HepG2 (cell line): ENCODE measurements around the gene SLC24A4. TPM values are rescaled to one million over a fixed set of nuclear protein-coding genes. Genes with fewer than 3 reads are reported as not detected.

ENCODE experiments used
- ATAC-seq: fragments of 200-7000 bp; cut with Tn5 transposase; 3 replicates; pipeline ENCODE4 v1.9.1; 2020; ENCODE audit warnings: mild to moderate bottlenecking, moderate library complexity
- BruUV-seq: library from RNA; stranded (reverse); fragments of 400-500 nt; replicated peaks from 2 replicates; lab custom pipeline; 2021; lab: Mats Ljungman, UMichigan
- CTCF ChIA-PET: fragments of 300-600 bp; formaldehyde crosslinking; extraction: SDS; loops from one replicate; lab custom pipeline; 2021; ENCODE audit warnings: low total read pairs, inconsistent platforms, low intra/inter-chr PET ratio; lab: Yijun Ruan, JAX
- POLR2A ChIA-PET: fragments of 350-600 bp; sonication (Branson Sonifier 250); formaldehyde crosslinking; loops from one replicate; lab custom pipeline; 2020; ENCODE audit warnings: antibody characterized with exemption, inconsistent platforms; lab: Yijun Ruan, JAX
- DNase-seq: peaks from one replicate; pipeline ENCODE4 v3.0.0-alpha.2; 2015; ENCODE audit warnings: low spot score
- FAIRE-seq: peaks from 3 replicates; lab custom pipeline; 2011; peaks lifted over from hg19 to GRCh38; lab: Jason Lieb, UNC
- H2AFZ ChIP-seq: one replicate; pipeline ENCODE4 v1.6.1; 2011; ENCODE audit warnings: low read length, inconsistent platforms
- H3K27ac ChIP-seq: fragments of 300-600 bp; 3 replicates; pipeline ENCODE4 v1.8.0; 2011; ENCODE audit warnings: mixed run types, mild to moderate bottlenecking, mixed read lengths, low read length, inconsistent platforms; ENCODE audit not compliant: insufficient read depth; ENCODE audit errors: extremely low read length
- H3K27me3 ChIP-seq, 2 experiments: fragments of 200-600 bp in 1 of 2; 2 replicates in 1 of 2; 3 replicates in 1 of 2; pipeline versions ENCODE4 v1.6.0 to v1.8.0; 2011; ENCODE audit warnings: low read length in 2 of 2, mild to moderate bottlenecking in 2 of 2, moderate library complexity in 2 of 2, inconsistent platforms in 1 of 2; ENCODE audit not compliant: insufficient read depth in 2 of 2, control insufficient read depth in 1 of 2
- H3K36me3 ChIP-seq, 2 experiments: fragments of 200-600 bp in 1 of 2; replicated peaks in 1 of 2; 2 replicates in 1 of 2; 3 replicates in 1 of 2; pipeline versions ENCODE4 v1.5.1 to v1.8.0; 2011; ENCODE audit warnings: low read length in 2 of 2, inconsistent platforms in 1 of 2; ENCODE audit not compliant: insufficient read depth in 2 of 2, control insufficient read depth in 1 of 2
- H3K4me1 ChIP-seq: 2 replicates; pipeline ENCODE4 v1.5.1; 2012; ENCODE audit warnings: low read length, inconsistent platforms; ENCODE audit not compliant: insufficient read depth
- H3K4me2 ChIP-seq: 2 replicates; pipeline ENCODE4 v1.6.0; 2011; ENCODE audit warnings: low read depth, low read length, inconsistent platforms
- H3K4me3 ChIP-seq, 3 experiments: fragments of 200-600 bp in 1 of 3; sonication (generic), shearing (Covaris generic) in 1 of 3; replicated peaks in 1 of 3; 2 replicates each; pipeline ENCODE4 v1.5.1; 2011 to 2016; ENCODE audit warnings: low read length in 3 of 3, inconsistent platforms in 2 of 3, low read depth in 2 of 3, mild to moderate bottlenecking in 2 of 3, control low read depth in 1 of 3, mixed read lengths in 1 of 3; ENCODE audit not compliant: insufficient read depth in 1 of 3
- H3K79me2 ChIP-seq: one replicate; pipeline ENCODE4 v1.6.1; 2011; ENCODE audit warnings: low read length, inconsistent platforms; ENCODE audit not compliant: insufficient read depth
- H3K9ac ChIP-seq: 2 replicates; pipeline ENCODE4 v1.6.0; 2011; ENCODE audit warnings: mild to moderate bottlenecking, low read depth, low read length, inconsistent platforms; ENCODE audit not compliant: insufficient read depth
- H3K9me3 ChIP-seq: 2 replicates; pipeline ENCODE4 v1.5.1; 2012; ENCODE audit warnings: mild to moderate bottlenecking, low read length
- H4K20me1 ChIP-seq: 2 replicates; pipeline ENCODE4 v1.6.0; 2011; ENCODE audit warnings: inconsistent platforms, mild to moderate bottlenecking, low read length, moderate library complexity; ENCODE audit not compliant: insufficient read depth
- CHCHD3 ChIP-seq: sonication (generic); formaldehyde crosslinking; IDR thresholded peaks from 2 replicates; pipeline ENCODE4 v1.8.0; 2022; ENCODE audit warnings: mild to moderate bottlenecking, missing genetic modification reagents, moderate library complexity
- CTCF ChIP-seq: sonication (generic); formaldehyde crosslinking; IDR thresholded peaks from 2 replicates; pipeline ENCODE4 v1.5.0; 2020; ENCODE audit warnings: mild to moderate bottlenecking, missing genetic modification reagents, moderate library complexity
- MXD3 ChIP-seq: IDR thresholded peaks from 2 replicates; pipeline ENCODE4 v1.6.1; 2016; ENCODE audit warnings: mild to moderate bottlenecking, missing biosample characterization, missing genetic modification reagents
- MYPOP ChIP-seq: sonication (generic); formaldehyde crosslinking; IDR thresholded peaks from 2 replicates; pipeline ENCODE4 v1.8.1; 2023; ENCODE audit warnings: mild to moderate bottlenecking, moderate library complexity, missing genetic modification reagents
- NFRKB ChIP-seq: fragments of 450-650 bp; IDR thresholded peaks from 2 replicates; pipeline ENCODE4 v1.6.1; 2017
- RBM39 ChIP-seq: fragments of 200-400 bp; formaldehyde crosslinking; IDR thresholded peaks from one replicate; pipeline ENCODE4 v1.6.1; 2018; ENCODE audit warnings: antibody characterized with exemption, mild to moderate bottlenecking, low read depth, low read length; ENCODE audit not compliant: poor library complexity, severe bottlenecking
- SMAD1 ChIP-seq: sonication (generic); formaldehyde crosslinking; IDR thresholded peaks from 2 replicates; pipeline ENCODE4 v1.4.0; 2020; ENCODE audit warnings: missing genetic modification reagents, low read depth, mild to moderate bottlenecking, borderline replicate concordance
- ZBTB39 ChIP-seq: sonication (generic); formaldehyde crosslinking; IDR thresholded peaks from 2 replicates; pipeline ENCODE4 v1.5.0; 2020; ENCODE audit warnings: missing genetic modification reagents
- ZNF253 ChIP-seq: sonication (generic); formaldehyde crosslinking; IDR thresholded peaks from 2 replicates; pipeline ENCODE4 v1.8.0; 2022; ENCODE audit warnings: mild to moderate bottlenecking, missing genetic modification reagents, borderline replicate concordance
- ZNF891 ChIP-seq: sonication (generic); formaldehyde crosslinking; IDR thresholded peaks from 2 replicates; pipeline ENCODE4 v1.5.0; 2020; ENCODE audit warnings: mild to moderate bottlenecking, missing genetic modification reagents
- WGBS: methylation state at CpG from one replicate; pipeline ENCODE4 v1.1.6; 2017; ENCODE audit warnings: low lambda C conversion rate; 5-methylcytosine and 5-hydroxymethylcytosine counted together
- in situ Hi-C: cut with HindIII; loops from 2 replicates; pipeline ENCODE4 v1.10.0; 2017; ENCODE audit warnings: low pct_unique_long_range_greater_than_20kb; ENCODE audit not compliant: extremely low pct_ligation_motif_present
- intact Hi-C: fragments of 100-400 bp; cut with micrococcal nuclease; formaldehyde crosslinking; loops from one replicate; pipeline ENCODE4 v1.10.0; 2022; ENCODE audit not compliant: unreplicated experiment
- polyA plus RNA-seq, 8 experiments: library from polyadenylated mRNA; depleted of rRNA in 3 of 8; stranded (reverse) in 7 of 8; unstranded in 1 of 8; fragments of >200 nt; fragmentation: Illumina TruSeq in 4 of 8; extraction: Trizol in 4 of 8; gene quantifications; 2 replicates each; pipeline versions ENCODE4 v1.2.1 to v1.2.3, GENCODE V29; 2011 to 2016; ENCODE audit warnings: low read depth in 4 of 8, missing spikeins in 1 of 8, mixed read lengths in 1 of 8; ENCODE audit not compliant: insufficient read depth in 1 of 8
- total RNA-seq, 5 experiments: library from RNA; depleted of rRNA; stranded (reverse); fragments of >200 nt; fragmentation: Illumina TruSeq; extraction: Trizol; gene quantifications; 2 replicates each; pipeline ENCODE4 v1.2.3, GENCODE V29; 2016; ENCODE audit warnings: low read depth in 1 of 5

SLC24A4 gene
- total and polyA plus RNA-seq, 2 of the 13 experiments (the other 11 are each of a cell fraction or from before 2014, with no cell fraction given) = not detected

- no peak for DNase-seq
- WGBS = 2% methylated on average over 9 of the region's 9 CpGs
- CTCF ChIA-PET = no interaction called here
- TF ChIP-seq RBM39 (no peak), MXD3 (no peak), ZNF253 (CRISPR knock-in tag) (no peak), CTCF (CRISPR knock-in tag) (no peak), SMAD1 (no peak), NFRKB (no peak), MYPOP (CRISPR knock-in tag) (no peak), ZNF891 (CRISPR knock-in tag) (no peak), ZBTB39 (no peak), CHCHD3 (CRISPR knock-in tag) (no peak)
- TF ChIP-seq, all 625 proteins: peak for 0
- FAIRE-seq = no peak
- no peaks in the 10 kb centered on the region for H3K36me3 ChIP-seq
- no peak overlapping the region for H3K4me3 ChIP-seq
- no peaks in the 10 kb centered on the region for H3K79me2 ChIP-seq
- H3K27ac ChIP-seq = no peak overlapping the region
- no peak for ATAC-seq
- BruUV-seq = no TSS peak
- H3K4me2 ChIP-seq = no peak overlapping the region
- no peaks in the 10 kb centered on the region for H3K4me1 ChIP-seq
- H3K27me3 ChIP-seq = peaks cover 5 to 32% of the 10 kb centered on the region in 2 experiments; a peak in 3 of 5 replicates
- H3K9me3 ChIP-seq = no peaks in the 10 kb centered on the region
- POLR2A ChIA-PET = no interaction called here
- intact Hi-C loops = no loop called here
- in situ Hi-C loops = no loop called here
- H2AFZ ChIP-seq = no peak overlapping the region
- H4K20me1 ChIP-seq = no peaks in the 10 kb centered on the region
- no peak overlapping the region for H3K9ac ChIP-seq
These were observed 74.4 kb downstream of the SLC24A4 start for GRCh38 chr14:92397150-92397952.
